GM20000 (cell line): ENCODE data around the gene NFATC1.
"Not testable (repeated sequence)": the region's sequence is repeated elsewhere in the genome, so short reads cannot be mapped to it uniquely, and the experiment has no call there.

Source experiments
- DNase-seq: peaks from one replicate; pipeline ENCODE4 v3.0.0; 2012; ENCODE audit warnings: low spot score
- CTCF ChIP-seq: IDR thresholded peaks from 2 replicates; pipeline ENCODE4 v1.5.1; 2012; ENCODE audit warnings: mild to moderate bottlenecking, control low read depth; ENCODE audit errors: extremely low read depth, missing control alignments

The NFATC1 gene

GRCh38 chr18:79368681-79369080 lies 27.0 kb upstream of the NFATC1 start:
- no peak for TF ChIP-seq CTCF
- DNase-seq: no peak

GRCh38 chr18:79371561-79372121 lies 24.1 kb upstream of the NFATC1 start:
- peak; percentile 73 for DNase-seq
- TF ChIP-seq CTCF: no peak

GRCh38 chr18:79372461-79372860 lies 23.3 kb upstream of the NFATC1 start:
- TF ChIP-seq CTCF: no peak
- no peak for DNase-seq

- TF ChIP-seq CTCF: no peak
- no peak for DNase-seq
These were observed 22.7 kb upstream of the NFATC1 start for GRCh38 chr18:79372991-79373390.

GRCh38 chr18:79373736-79374135 lies 22.0 kb upstream of the NFATC1 start:
- DNase-seq: no peak
- no peak for TF ChIP-seq CTCF

- TF ChIP-seq CTCF: no peak
- DNase-seq: peak; percentile 84
These were observed 21.1 kb upstream of the NFATC1 start for GRCh38 chr18:79374408-79375171.

- no peak for TF ChIP-seq CTCF
- no peak for DNase-seq
These were observed 20.1 kb upstream of the NFATC1 start for GRCh38 chr18:79375441-79376154.

- not testable (repeated sequence) for DNase-seq
These were observed 19.1 kb upstream of the NFATC1 start for GRCh38 chr18:79376661-79377060.
